ENCODE results near the gene KTN1.

Gene KTN1

GRCh38 chr14:55579724-55580469, at the start of gene KTN1:
Gene KTN1, plus strand, starts transcription at chr14:55580207. Its CDS starts 31,842 bp downstream, at chr14:55612049.
- DNase-seq (ENCODE audit: low spot score): peak; percentile 77

DNA sequence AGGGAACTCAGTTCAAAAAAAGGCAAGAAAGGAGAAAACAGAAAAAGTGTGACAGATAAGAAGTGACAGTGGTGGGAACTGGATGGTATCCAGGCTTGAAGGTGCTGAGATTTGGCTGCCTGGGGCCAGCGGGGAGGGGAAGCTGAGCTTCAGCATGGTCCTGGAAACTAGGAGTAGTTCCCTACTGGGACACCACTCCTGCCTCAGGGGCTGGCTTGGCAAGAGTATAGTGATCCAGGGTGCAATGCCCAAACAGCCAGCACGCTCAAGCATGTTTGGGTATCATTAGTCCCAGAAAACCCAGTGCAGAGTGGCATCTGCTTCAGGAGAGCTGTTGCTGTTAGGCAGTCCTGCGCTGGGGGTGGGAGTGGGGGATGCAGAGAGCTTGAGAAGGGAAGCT, 49.5 kb upstream of the KTN1 start:
- no peak for DNase-seq (ENCODE audit: low spot score)

GRCh38 chr14:55532645-55533344, 47.2 kb upstream of the KTN1 start:
- no peak for DNase-seq (ENCODE audit: low spot score)

GRCh38 chr14:55533960-55534359, 46.0 kb upstream of the KTN1 start:
- DNase-seq (ENCODE audit: low spot score): no peak

GRCh38 chr14:55535516-55536203, 44.3 kb upstream of the KTN1 start:
- no peak for DNase-seq (ENCODE audit: low spot score)

DNA sequence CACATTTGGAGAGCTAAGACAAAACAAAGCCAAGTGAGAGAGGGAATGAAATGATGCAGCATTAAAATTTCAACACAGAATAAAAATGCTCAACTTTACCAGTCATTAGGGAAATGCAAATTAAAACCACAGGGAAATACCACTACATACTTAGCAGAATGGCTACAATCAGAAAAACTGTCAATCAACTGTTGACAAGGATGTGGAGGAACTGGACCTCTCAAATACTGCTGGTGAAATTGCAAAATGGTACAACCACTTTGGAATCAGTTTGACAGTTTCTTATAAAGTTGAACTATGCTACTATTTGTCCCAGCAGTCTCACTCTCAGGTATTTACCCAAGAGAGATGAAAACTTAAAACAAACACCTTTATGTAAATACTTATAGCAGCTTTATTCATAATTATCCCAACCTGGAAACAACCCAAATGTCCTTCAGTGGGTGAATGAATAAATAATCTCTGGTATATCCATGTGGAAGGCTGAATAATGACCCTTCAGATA, 43.8 kb upstream of the KTN1 start:
- no peak for DNase-seq (ENCODE audit: low spot score)

- no peak for DNase-seq (ENCODE audit: low spot score)
Measured at GRCh38 chr14:55537782-55538181, 42.2 kb upstream of the KTN1 start.

GRCh38 chr14:55539975-55540374, 40.0 kb upstream of the KTN1 start:
- DNase-seq (ENCODE audit: low spot score): no peak

DNA sequence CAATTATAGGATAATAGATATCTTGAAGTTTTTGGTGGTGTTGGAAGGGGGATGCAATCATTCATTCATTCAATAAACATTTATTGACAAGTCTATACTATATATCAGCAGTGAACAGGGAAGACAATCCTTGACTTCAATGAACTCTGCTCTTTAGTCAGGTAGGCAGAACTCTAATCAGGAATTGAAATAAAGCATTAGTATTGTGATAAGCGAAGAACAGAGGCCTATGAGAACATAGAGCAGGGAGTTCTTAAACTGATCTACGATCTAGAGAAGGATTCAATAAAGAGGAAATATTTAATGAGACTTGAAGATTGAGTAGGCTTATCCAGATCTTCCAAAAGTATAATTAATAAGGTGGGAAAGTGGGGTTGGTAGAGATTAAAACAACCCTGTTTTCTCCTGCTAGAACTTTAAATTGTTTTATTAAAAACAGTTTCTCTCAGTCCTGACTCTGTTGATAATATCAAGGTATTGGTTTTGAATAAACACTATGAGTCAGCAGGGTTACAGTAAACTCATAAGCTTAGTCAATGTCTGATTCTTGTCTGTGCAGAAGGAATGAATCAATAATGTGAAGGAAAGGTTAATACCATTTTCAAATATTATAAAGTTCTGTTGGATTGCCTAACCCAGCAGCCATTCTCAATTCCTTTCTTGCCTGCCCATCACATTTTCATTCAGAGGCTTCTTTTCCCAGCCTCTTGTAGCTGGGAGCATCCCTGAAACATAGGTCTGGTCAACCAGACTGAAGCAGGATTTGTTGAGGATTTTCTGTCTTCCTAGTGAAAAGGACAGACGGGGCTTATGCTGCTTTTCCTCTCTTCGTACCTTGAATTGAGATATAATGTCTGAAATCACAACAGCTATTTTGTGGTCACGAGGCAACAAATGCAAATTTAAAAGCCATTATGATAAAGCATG, 38.9 kb upstream of the KTN1 start:
- no peak for DNase-seq (ENCODE audit: low spot score)

DNA sequence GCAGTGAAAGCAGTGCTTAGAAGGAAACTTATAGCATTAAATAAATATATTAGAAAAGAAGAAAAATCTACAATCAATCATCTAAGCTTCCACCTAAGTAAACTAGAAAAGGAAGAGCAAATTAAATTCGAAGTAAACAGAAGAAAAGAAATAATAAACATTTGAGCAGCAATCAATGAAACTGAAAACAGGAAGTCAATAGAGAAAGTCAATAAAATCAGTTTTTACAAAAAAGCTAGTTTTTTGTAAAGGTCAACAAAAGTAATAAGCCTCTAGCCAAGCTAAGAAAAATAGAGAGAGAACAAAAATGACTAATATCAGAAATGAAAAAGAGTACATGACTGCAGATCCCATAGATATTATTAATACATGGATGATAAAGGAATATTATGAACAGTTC, 34.2 kb upstream of the KTN1 start:
- no peak for DNase-seq (ENCODE audit: low spot score)

DNA sequence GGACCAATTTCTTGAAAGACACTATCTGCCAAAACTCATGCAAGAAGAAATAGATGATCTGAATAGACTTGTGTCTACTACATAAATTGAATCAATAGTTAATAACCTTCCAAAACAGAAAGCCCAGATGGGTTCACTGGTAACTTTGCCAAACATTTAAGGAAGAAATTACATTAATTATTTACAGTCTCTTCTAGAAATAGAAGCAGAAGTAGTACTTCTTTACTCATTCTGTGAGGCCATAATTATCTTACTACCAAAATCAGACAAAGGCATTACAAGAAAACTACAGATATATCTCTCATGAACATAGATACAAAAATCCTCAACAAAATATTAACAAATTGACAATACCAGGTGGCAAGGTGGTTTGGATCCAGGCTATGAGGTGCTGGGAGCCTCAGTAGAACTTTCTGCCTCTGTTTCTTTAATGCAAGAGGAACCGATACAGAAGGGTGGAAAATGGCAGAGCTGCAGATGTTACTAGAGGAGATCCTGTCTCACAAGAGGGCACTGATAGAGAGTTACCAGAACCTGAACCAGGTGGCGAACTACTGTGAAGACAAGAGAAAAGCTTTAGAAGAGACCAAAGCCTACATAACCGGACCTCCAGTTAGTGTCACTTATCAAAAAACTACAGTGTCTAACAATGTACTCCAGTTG, 33.7 kb upstream of the KTN1 start:
- DNase-seq (ENCODE audit: low spot score): no peak

- no peak for DNase-seq (ENCODE audit: low spot score)
Measured at GRCh38 chr14:55547650-55548315, 32.2 kb upstream of the KTN1 start.

DNA sequence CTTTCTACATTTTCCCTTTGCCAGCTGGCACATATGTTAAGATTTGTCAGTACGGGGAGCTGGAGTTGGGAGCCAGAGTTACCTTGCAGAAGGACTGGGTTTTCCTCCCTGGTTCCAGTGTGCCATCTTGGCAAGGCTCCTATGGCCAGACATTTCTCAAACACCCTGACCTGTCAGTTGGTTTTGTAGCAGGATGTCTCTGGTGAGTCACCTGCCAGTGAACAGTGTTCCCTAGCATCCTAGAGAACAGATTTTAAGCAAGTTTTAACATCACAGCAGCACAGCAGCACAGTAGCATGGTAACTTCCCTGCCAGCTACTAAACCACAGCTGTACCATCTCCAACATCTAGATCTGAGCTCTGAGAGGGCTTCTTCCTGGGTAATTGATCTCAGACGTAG, 26.2 kb upstream of the KTN1 start:
- no peak for DNase-seq (ENCODE audit: low spot score)

DNA sequence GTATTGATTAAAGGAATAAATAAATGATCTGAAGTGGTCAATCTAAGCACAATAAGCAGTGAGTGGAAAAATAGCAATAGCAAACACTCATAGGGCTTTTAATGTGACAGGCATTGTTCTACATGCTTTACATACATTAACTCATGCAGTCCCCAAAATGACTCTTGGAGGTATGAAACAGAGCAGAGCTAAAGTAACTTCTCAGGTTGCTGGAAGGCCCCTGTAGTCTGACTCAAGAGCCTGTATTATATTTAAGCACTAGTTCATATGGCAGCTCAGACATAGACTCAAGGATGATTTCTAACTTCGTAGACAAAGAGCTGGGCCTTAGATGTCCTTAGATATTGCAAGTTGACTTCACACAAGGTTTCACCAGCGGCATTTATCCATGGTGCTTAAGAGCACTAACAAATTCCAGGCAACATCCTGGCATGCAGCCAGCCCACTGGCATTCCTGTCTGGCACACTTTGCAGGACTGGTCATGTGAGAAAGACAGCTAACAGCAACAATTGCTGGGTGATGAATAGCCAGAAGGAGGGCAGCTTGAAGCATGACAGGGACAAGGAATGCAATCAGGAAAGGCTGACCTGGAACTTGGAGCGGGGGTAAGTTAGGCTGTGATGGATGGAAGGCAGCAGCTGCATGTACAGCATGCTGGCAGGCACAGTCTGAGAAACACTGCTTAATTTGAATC, 22.9 kb upstream of the KTN1 start:
- DNase-seq (ENCODE audit: low spot score): peak; percentile 54

GRCh38 chr14:55562135-55562534, 17.9 kb upstream of the KTN1 start:
- no peak for DNase-seq (ENCODE audit: low spot score)

GRCh38 chr14:55568618-55569017, 11.4 kb upstream of the KTN1 start:
- no peak for DNase-seq (ENCODE audit: low spot score)

DNA sequence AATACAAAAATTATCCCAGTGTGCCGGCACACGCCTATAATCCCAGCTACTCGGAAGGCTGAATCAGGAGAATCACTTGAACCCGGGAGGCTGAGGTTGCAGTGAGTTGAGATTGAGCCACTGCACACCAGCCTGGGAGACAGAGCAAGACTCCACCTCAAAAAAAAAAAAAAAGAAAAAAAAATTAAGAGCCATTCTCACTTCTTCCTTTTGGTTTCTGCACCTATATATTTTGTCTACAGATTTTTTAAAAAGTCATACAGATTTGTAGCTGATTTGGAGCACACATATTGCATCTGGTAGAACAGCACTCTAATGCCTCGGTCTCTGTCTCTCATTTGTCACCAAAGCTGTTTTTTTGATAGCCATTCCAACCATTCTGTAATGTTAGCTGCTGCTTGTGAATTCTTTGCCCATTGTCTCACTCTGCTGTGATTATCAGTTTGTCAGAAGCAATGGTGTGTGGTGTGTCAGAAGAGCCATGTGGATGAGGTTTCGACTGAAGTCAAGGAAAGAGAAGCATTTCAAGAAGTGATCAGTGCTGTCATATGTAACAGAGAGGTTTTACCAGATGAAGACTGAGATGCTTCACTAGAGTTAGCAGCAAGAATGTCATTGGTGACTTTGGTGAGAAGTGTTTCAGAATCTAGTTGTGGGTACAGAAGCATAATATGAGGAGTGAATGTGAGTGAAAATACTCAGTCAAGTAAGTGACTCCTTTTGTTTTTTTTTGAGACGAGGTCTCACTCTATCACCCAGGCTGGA, 8.7 kb upstream of the KTN1 start:
- no peak for DNase-seq (ENCODE audit: low spot score)

- no peak for DNase-seq (ENCODE audit: low spot score)
Measured at GRCh38 chr14:55572578-55572977, 7.4 kb upstream of the KTN1 start.

DNA sequence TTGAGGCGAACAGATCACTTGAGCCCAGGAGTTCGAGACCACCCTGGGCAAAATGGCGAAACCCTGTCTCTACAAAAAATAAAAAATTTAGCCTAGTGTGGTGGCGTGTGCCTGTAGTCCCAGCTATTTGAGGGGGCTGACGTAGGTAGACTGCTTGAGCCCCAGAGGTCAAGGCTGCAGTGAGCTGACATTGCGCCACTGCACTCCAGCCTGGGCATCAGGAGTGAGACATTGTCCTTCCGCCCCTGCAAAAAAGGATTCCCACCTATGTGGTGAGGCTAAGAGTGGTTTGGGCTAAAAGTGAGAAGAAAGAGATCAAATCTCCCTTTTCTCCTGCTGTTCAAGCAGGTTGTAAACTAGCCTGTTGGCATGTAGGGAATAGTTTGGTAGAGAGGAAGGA, 5.0 kb upstream of the KTN1 start:
- no peak for DNase-seq (ENCODE audit: low spot score)
